Heart right ventricle (tissue), 16 donors: ENCODE measurements around the gene PCTP. TPM values are rescaled to one million over a fixed set of nuclear protein-coding genes. Genes with fewer than 3 reads are reported as not detected.

ENCODE experiments used
- ATAC-seq, 8 donors: fragments of 200-7000 bp; cut with Tn5 transposase; one replicate each; pipeline ENCODE4 v1.9.1; 2020; ENCODE audit warnings: mild to moderate bottlenecking in 8 of 8, moderate library complexity in 8 of 8, moderate number of reproducible peaks in 1 of 8
- DNase-seq, 2 donors: peaks; one replicate each; pipeline ENCODE4 v3.0.0-alpha.2; 2020
- H3K27ac ChIP-seq, 10 donors: fragments of 200-600 bp; sonication (generic) in 2 of 10; one replicate each; pipeline versions ENCODE4 v1.5.0 to v1.8.0; 2020 to 2022; ENCODE audit warnings: mild to moderate bottlenecking in 3 of 10
- H3K27me3 ChIP-seq, 7 donors: fragments of 200-600 bp; one replicate each; pipeline ENCODE4 v1.8.0; 2021 to 2022; ENCODE audit warnings: mild to moderate bottlenecking in 2 of 7
- H3K36me3 ChIP-seq, 9 donors: fragments of 200-600 bp; sonication (generic) in 1 of 9; one replicate each; pipeline versions ENCODE4 v1.5.0 to v1.8.0; 2020 to 2022; ENCODE audit warnings: mild to moderate bottlenecking in 2 of 9
- H3K4me1 ChIP-seq, 9 donors: fragments of 200-600 bp; sonication (generic) in 1 of 9; one replicate each; pipeline versions ENCODE4 v1.5.0 to v1.8.0; 2020 to 2022; ENCODE audit warnings: mild to moderate bottlenecking in 4 of 9
- H3K4me3 ChIP-seq, 10 donors: fragments of 200-600 bp; sonication (generic) in 2 of 10; one replicate each; pipeline versions ENCODE4 v1.5.0 to v1.8.0; 2020 to 2022; ENCODE audit warnings: mild to moderate bottlenecking in 7 of 10, moderate library complexity in 2 of 10
- H3K9me3 ChIP-seq, 11 donors: fragments of 200-600 bp in 10 of 11; sonication (generic) in 2 of 11; one replicate each; pipeline versions ENCODE4 v1.5.0 to v1.8.0; 2013 to 2022; ENCODE audit warnings: mild to moderate bottlenecking in 2 of 11, control low read depth in 1 of 11, moderate library complexity in 1 of 11
- CTCF ChIP-seq, 9 donors: fragments of 200-600 bp; sonication (generic) in 2 of 9; IDR thresholded peaks; one replicate each; pipeline versions ENCODE4 v1.5.0 to v1.8.0; 2021 to 2022; ENCODE audit warnings: antibody characterized with exemption in 9 of 9, mild to moderate bottlenecking in 5 of 9, moderate library complexity in 1 of 9
- WGBS, 2 donors: extraction: QIAGEN DNeasy Blood & Tissue Kit; methylation state at CpG; one replicate each; pipeline ENCODE4 v1.1.7; 2013; ENCODE audit warnings: inconsistent platforms in 1 of 2; 5-methylcytosine and 5-hydroxymethylcytosine counted together
- intact Hi-C, 10 donors: fragments of 100-400 bp; cut with DNase I; formaldehyde crosslinking; loops; one replicate each; pipeline versions ENCODE4 v1.11.1 to v1.14.2; 2022
- polyA plus RNA-seq, 2 donors: library from polyadenylated mRNA; stranded (reverse); fragments of 200-250 nt; gene quantifications; one replicate each; pipeline ENCODE4 v1.2.3, GENCODE V29; 2013
- total RNA-seq, 10 donors: library from RNA; stranded (reverse); fragmentation: NEBNext Ultra II Directional in 3 of 10; extraction: Animal tissue kit (Norgen Biotek cat#: 25700) in 3 of 10; gene quantifications; one replicate each; pipeline versions ENCODE4 v1.2.1 to v1.2.4, GENCODE V29; 2021 to 2023
- donor health status: Arrhythmogenic right ventricular cardiomyopathy.
- donor health status: ischemic (EF 13 %, LVEDD 7.1; RV severe dilation, severe dysfunction).
- donor health status: healthy with polysubstance abuse.
- donor health status: DM: no; HTN: yes; CAD: no.
- donor health status: DM: no; HTN: no; CAD: no.
- donor health status: ischemic (EF 25% LVEDD 6.9; RV normal size, moderate dysfunction).
- donor health status: ischemic (EF 25% LVEDD 5.7; RV mildly dilated, moderate dysfunction).
- donor health status: healthy.
- donor health status: DM: yes; HTN: yes; CAD: no.
- donor health status: Ischemic cardiomyopathy.
- donor health status: ischemic (EF 35%, LVEDD 5.7; RV mildly dilated, moderate dysfunction).
- donor health status: nonischemic (EF 11% LVEDD 7.7; RV severe dilation, severe dysfunction).
- donor health status: DM: yes; HTN: yes; CAD: no.
- donor health status: PGD.
- donor health status: ischemic (EF 29% LVEDD 5.4; RV normal size, mild dysfunction).
- donor health status: nonischemic (EF 23%, LVEDD 6.1; RV moderate dilation, normal function).

The PCTP gene
- total and polyA plus RNA-seq, 12 donors: 11.8 to 23.3 (median 18.5) TPM

GRCh38 chr17:55762086-55762858 is 11.4 kb downstream of the PCTP start:
- ATAC-seq (no peak), DNase-seq (no peak)
- Histone ChIP-seq H3K27me3 (no peaks in the 10 kb centered on the region), H3K4me1 (peaks cover 0 to 41% (median 19%) of the 10 kb centered on the region in 9 donors), H3K27ac (no peak overlapping the region), H3K9me3 (no peaks in the 10 kb centered on the region), H3K4me3 (no peak overlapping the region), H3K36me3 (peaks cover 0 to 2% (median 0%) of the 10 kb centered on the region in 9 donors)
- intact Hi-C loops: loop anchor here in 2 of 10 donors (5.0 kb wide), 2 partner anchors 40 to 45 kb away; partner anchors contain the start of gene TMEM100 (in 1 of the 2)
- 94 to 96% methylated on average over 6 of the region's 6 CpGs for WGBS, 2 donors
- TF ChIP-seq CTCF (IDR thresholded peaks at IDR 0.05): no peak

GRCh38 chr17:55763856-55764255 is 13.0 kb downstream of the PCTP start:
- 54 to 71% methylated on average over 6 of the region's 6 CpGs for WGBS, 2 donors
- DNase-seq: no peak
- Histone ChIP-seq H3K27me3 (no peaks in the 10 kb centered on the region), H3K9me3 (no peaks in the 10 kb centered on the region), H3K4me3 (no peak overlapping the region), H3K4me1 (peaks cover 0 to 32% (median 21%) of the 10 kb centered on the region in 9 donors), H3K27ac (peak overlapping the region in 1 of 10 donors; percentile 13), H3K36me3 (peaks cover 0 to 18% (median 7%) of the 10 kb centered on the region in 9 donors)
- intact Hi-C loops: loop anchor here in 2 of 10 donors (5.0 kb wide), 2 partner anchors 42 to 47 kb away; partner anchors contain the start of gene TMEM100 (in 1 of the 2)
- no peak for TF ChIP-seq CTCF (IDR thresholded peaks at IDR 0.05)
- peak in 4 of 8 donors; percentile 19 to 86 (median 46) for ATAC-seq

- intact Hi-C loops: loop anchor here in 4 of 10 donors (5.0 kb wide), 4 partner anchors 32 to 237 kb away; partner anchors contain the start of gene TMEM100 (in 1 of the 4)
- no peak for TF ChIP-seq CTCF (IDR thresholded peaks at IDR 0.05)
- Histone ChIP-seq H3K9me3 (no peaks in the 10 kb centered on the region), H3K27ac (peak overlapping the region in 1 of 10 donors; percentile 13), H3K4me1 (peaks cover 0 to 30% (median 26%) of the 10 kb centered on the region in 9 donors), H3K27me3 (no peaks in the 10 kb centered on the region), H3K36me3 (peaks cover 0 to 24% (median 7%) of the 10 kb centered on the region in 9 donors), H3K4me3 (no peak overlapping the region)
- no peak for ATAC-seq
- no peak for DNase-seq
- WGBS, 2 donors: 95 to 96% methylated on average over 4 of the region's 4 CpGs
Measured at GRCh38 chr17:55764610-55765009, 13.8 kb downstream of the PCTP start.

- no peak for TF ChIP-seq CTCF (IDR thresholded peaks at IDR 0.05)
- H3K4me3 ChIP-seq: no peak overlapping the region
- no peaks in the 10 kb centered on the region for H3K27me3 ChIP-seq
- peaks cover 4 to 36% (median 28%) of the 10 kb centered on the region in 9 donors for H3K4me1 ChIP-seq
- H3K27ac ChIP-seq: no peak overlapping the region
- peaks cover 0 to 28% (median 7%) of the 10 kb centered on the region in 9 donors for H3K36me3 ChIP-seq
- ATAC-seq (no peak), DNase-seq (no peak)
- intact Hi-C loops: loop anchor here in 2 of 10 donors (5.0 kb wide), 2 partner anchors 33 to 238 kb away; no protein-coding TSS in a partner anchor
- WGBS, 2 donors: 98% methylated on average over 3 of the region's 3 CpGs
- no peaks in the 10 kb centered on the region for H3K9me3 ChIP-seq
Measured at GRCh38 chr17:55765472-55765871, 14.6 kb downstream of the PCTP start.
